GM23248 (cell line): ENCODE results near the gene FMO3. TPM values are rescaled to one million over a fixed set of nuclear protein-coding genes. Genes with fewer than 3 reads are reported as not detected.
A peak's percentile ranks its signal among the peaks of the same experiment; 100 is the strongest.

Experiments
- DNase-seq: peaks from one replicate; pipeline ENCODE4 v3.0.0-alpha.2; 2015
- H2AFZ ChIP-seq: fragments of 200-600 bp; sonication (generic); 2 replicates; pipeline ENCODE4 v1.6.1; 2016; ENCODE audit warnings: antibody characterized with exemption
- H3F3A ChIP-seq: fragments of 200-600 bp; sonication (generic); 2 replicates; pipeline ENCODE4 v1.6.1; 2016; ENCODE audit warnings: mild to moderate bottlenecking, antibody characterized with exemption, mixed run types; ENCODE audit not compliant: insufficient read depth
- H3K27ac ChIP-seq: fragments of 200-600 bp; sonication (generic); 2 replicates; pipeline ENCODE4 v1.5.1; 2016; ENCODE audit warnings: mild to moderate bottlenecking
- H3K27me3 ChIP-seq: fragments of 200-600 bp; sonication (generic); replicated peaks from 2 replicates; pipeline ENCODE4 v1.6.1; 2016; ENCODE audit warnings: mild to moderate bottlenecking; ENCODE audit not compliant: insufficient read depth
- H3K36me3 ChIP-seq: fragments of 200-600 bp; sonication (generic); 2 replicates; pipeline ENCODE4 v1.6.1; 2016; ENCODE audit warnings: low read depth, mild to moderate bottlenecking
- H3K4me1 ChIP-seq: fragments of 200-600 bp; sonication (generic); 2 replicates; pipeline ENCODE4 v1.6.1; 2016; ENCODE audit warnings: mild to moderate bottlenecking; ENCODE audit not compliant: insufficient read depth
- H3K4me2 ChIP-seq: fragments of 200-600 bp; sonication (generic); one replicate; pipeline ENCODE4 v1.6.1; 2016; ENCODE audit warnings: mild to moderate bottlenecking; ENCODE audit not compliant: unreplicated experiment
- H3K4me3 ChIP-seq: fragments of 200-600 bp; sonication (generic); 2 replicates; pipeline ENCODE4 v1.5.1; 2016; ENCODE audit warnings: mild to moderate bottlenecking
- H3K79me2 ChIP-seq: fragments of 200-600 bp; sonication (generic); 2 replicates; pipeline ENCODE4 v1.6.1; 2016; ENCODE audit warnings: mild to moderate bottlenecking; ENCODE audit not compliant: insufficient read depth
- H3K9ac ChIP-seq: fragments of 200-600 bp; sonication (generic); 2 replicates; pipeline ENCODE4 v1.6.1; 2016; ENCODE audit warnings: mild to moderate bottlenecking
- H3K9me2 ChIP-seq: fragments of 200-600 bp; sonication (generic); 2 replicates; pipeline ENCODE4 v1.6.1; 2016; ENCODE audit warnings: mixed run types, mild to moderate bottlenecking, moderate library complexity; ENCODE audit not compliant: insufficient read depth
- H3K9me3 ChIP-seq: fragments of 200-600 bp; sonication (generic); one replicate; pipeline ENCODE4 v1.6.1; 2017; ENCODE audit warnings: low read depth
- H4K20me1 ChIP-seq: fragments of 200-600 bp; sonication (generic); 2 replicates; pipeline ENCODE4 v1.6.0; 2016; ENCODE audit not compliant: insufficient read depth
- EZH2 ChIP-seq: fragments of 200-600 bp; sonication (generic); IDR thresholded peaks from 2 replicates; pipeline ENCODE4 v1.6.1; 2018; ENCODE audit warnings: antibody characterized with exemption, mild to moderate bottlenecking; ENCODE audit not compliant: insufficient read depth, poor library complexity, severe bottlenecking
- EZH2phosphoT487 ChIP-seq: fragments of 200-600 bp; sonication (generic); IDR thresholded peaks from 2 replicates; pipeline ENCODE4 v1.6.1; 2018; ENCODE audit warnings: antibody characterized with exemption, moderate library complexity, mild to moderate bottlenecking, low read depth; ENCODE audit not compliant: insufficient read depth
- WGBS, 2 experiments: methylation state at CpG; one replicate each; pipeline ENCODE4 v1.1.6; 2015 to 2017; ENCODE audit warnings: low lambda C conversion rate in 2 of 2, low coverage in 1 of 2; ENCODE audit errors: missing lambda C conversion rate in 2 of 2; 5-methylcytosine and 5-hydroxymethylcytosine counted together
- in situ Hi-C: fragments of 300-500 bp; cut with MboI; formaldehyde crosslinking; loops from 2 replicates; pipeline ENCODE4 v1.15.0; 2020
- polyA plus RNA-seq: library from polyadenylated mRNA; unstranded; fragments of >200 nt; fragmentation: Nextera tagmentation; extraction: Ambion mirVana; gene quantifications from 2 replicates; pipeline ENCODE4 v1.2.1, GENCODE V29; 2016
- total RNA-seq: library from RNA; depleted of rRNA; stranded (reverse); fragments of >200 nt; shearing (Covaris generic); gene quantifications from 2 replicates; pipeline ENCODE4 v1.2.3, GENCODE V29; 2014

FMO3 gene
- total and polyA plus RNA-seq, 2 experiments from 2014 or later, result not detected

DNA sequence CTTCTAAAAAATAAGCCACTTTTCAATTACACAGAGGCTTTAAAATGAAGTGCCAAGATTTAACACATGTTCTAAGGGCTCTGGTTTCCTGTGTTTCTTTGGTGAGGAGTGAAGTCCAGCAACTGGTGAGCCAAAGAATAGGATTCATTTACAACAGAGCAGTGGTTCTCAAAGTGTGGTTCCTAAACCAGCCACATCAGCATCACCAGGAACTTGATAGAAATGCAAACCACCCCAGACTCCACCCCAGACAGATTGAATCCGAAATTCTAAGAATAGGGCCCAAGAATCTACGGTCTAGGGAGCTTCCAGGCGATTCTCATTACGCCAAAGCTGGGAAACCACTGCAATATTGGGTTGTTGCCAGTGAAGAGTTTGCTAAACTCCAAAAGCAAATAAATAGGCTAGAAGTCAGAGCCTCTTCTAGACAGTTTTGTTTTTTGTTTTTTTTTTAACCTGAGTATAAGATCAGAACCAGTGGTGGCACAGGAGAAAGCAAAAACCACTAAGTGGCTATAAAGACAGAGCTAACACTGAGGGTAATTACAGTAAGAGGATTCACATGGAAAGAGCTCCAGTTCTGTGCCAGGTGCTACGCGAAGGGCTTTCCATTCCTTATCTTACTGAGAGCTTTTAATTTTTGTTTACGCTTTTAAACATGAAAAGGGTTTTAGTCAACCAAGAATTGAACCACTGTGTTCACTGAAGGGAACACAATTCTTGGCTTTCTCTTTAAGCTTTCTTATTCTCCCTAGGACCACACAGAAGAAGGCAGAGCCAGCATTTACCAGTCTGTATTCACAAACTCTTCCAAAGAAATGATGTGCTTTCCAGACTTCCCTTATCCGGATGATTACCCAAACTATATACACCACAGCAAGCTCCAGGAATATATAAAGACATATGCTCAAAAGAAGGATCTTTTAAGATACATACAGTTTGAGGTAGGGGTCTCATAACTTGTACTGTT is 52.0 kb downstream of the FMO3 start:
- no peaks in the 10 kb centered on the region for H3K9me2 ChIP-seq
- H2AFZ ChIP-seq, result peak overlapping the region; percentile 23; the same call in 1 of the 2 replicates
- WGBS, 2 experiments, result 29 to 31% methylated on average over 8 of the region's 8 CpGs
- no peaks in the 10 kb centered on the region for H3K79me2 ChIP-seq
- no peaks in the 10 kb centered on the region for H3K27me3 ChIP-seq
- peaks cover 18% of the 10 kb centered on the region for H3K4me1 ChIP-seq
- peak; percentile 58 for DNase-seq
- H3K4me3 ChIP-seq, result peak overlapping the region; percentile 20
- peak overlapping the region; percentile 69 for H3K4me2 ChIP-seq
- in situ Hi-C loops, result no loop called here
- H3K27ac ChIP-seq, result peak overlapping the region; percentile 52
- H3K9me3 ChIP-seq, result no peaks in the 10 kb centered on the region
- peaks cover 13% of the 10 kb centered on the region; the same call in 1 of the 2 replicates for H3F3A ChIP-seq
- H3K36me3 ChIP-seq, result no peaks in the 10 kb centered on the region
- peak overlapping the region; percentile 15; the same call in 1 of the 2 replicates for H3K9ac ChIP-seq
- TF ChIP-seq EZH2 (no peak), EZH2phosphoT487 (no peak)
- H4K20me1 ChIP-seq, result no peaks in the 10 kb centered on the region

GRCh38 chr1:171150156-171150555 is 59.5 kb downstream of the FMO3 start:
- no peak for TF ChIP-seq EZH2phosphoT487
- TF ChIP-seq EZH2, result no peak
- H3K9me3 ChIP-seq, result no peaks in the 10 kb centered on the region
- no peaks in the 10 kb centered on the region for H3F3A ChIP-seq
- no peaks in the 10 kb centered on the region for H3K9me2 ChIP-seq
- H3K4me2 ChIP-seq, result no peak overlapping the region
- no peak overlapping the region for H3K4me3 ChIP-seq
- H3K27ac ChIP-seq, result no peak overlapping the region
- no peaks in the 10 kb centered on the region for H3K27me3 ChIP-seq
- in situ Hi-C loops, result no loop called here
- no peaks in the 10 kb centered on the region for H3K36me3 ChIP-seq
- no peaks in the 10 kb centered on the region for H4K20me1 ChIP-seq
- H3K79me2 ChIP-seq, result no peaks in the 10 kb centered on the region
- no peak for DNase-seq
- H2AFZ ChIP-seq, result no peak overlapping the region
- H3K4me1 ChIP-seq, result no peaks in the 10 kb centered on the region
- no peak overlapping the region for H3K9ac ChIP-seq
- WGBS, 2 experiments, result 21 to 36% methylated on average over 1 of the region's 1 CpG

DNA sequence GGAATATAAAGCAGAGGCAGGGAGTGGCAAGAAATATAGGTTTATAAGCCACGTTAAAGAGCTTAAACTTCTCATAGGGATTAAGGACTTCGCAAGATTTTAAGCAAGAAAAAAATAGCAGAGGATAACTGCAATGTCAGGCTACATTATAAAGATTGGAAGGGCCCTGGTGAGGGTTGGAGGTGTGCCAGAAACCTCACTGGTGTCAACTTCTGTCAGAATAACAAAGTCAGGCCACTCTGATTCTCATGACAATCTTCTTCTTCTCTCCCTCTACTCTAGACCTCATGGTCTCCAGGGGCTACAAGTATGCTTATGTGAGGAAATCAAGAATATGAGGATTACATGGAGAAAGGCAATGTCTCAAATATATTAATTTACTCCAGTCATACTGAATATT is 61.8 kb downstream of the FMO3 start:
- no peak for DNase-seq
- Histone ChIP-seq H2AFZ (no peak overlapping the region), H3K9ac (no peak overlapping the region), H3K79me2 (no peaks in the 10 kb centered on the region), H3K27me3 (peaks cover 7% of the 10 kb centered on the region; the same call in 1 of the 2 replicates), H4K20me1 (no peaks in the 10 kb centered on the region), H3K4me3 (no peak overlapping the region), H3K4me2 (no peak overlapping the region), H3K27ac (no peak overlapping the region), H3K9me2 (no peaks in the 10 kb centered on the region), H3K9me3 (no peaks in the 10 kb centered on the region), H3F3A (no peaks in the 10 kb centered on the region), H3K36me3 (no peaks in the 10 kb centered on the region), H3K4me1 (no peaks in the 10 kb centered on the region)
- WGBS, 2 experiments, result 30 to 37% methylated on average over 2 of the region's 2 CpGs
- TF ChIP-seq EZH2 (no peak), EZH2phosphoT487 (no peak)
- in situ Hi-C loops, result no loop called here

DNA sequence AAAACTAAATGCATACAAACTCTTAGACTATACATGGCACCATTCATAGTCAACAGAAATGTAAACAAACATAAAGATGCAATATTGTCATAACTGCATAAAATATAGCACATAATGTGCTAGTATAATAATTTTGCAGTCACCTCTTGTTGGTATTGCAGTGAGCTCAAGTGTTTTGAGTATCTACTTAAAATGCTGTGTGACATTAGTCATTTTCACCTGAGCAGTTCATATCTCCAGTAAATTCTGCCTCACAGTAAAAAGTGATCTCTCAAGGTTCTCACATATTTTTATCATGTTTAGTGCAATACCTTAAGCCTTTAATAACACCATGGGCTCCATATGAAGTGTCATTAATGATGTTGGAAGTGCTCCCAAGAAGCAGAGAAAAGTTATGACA is 64.8 kb downstream of the FMO3 start:
- H3K9me2 ChIP-seq, result no peaks in the 10 kb centered on the region
- peaks cover 7% of the 10 kb centered on the region; the same call in 1 of the 2 replicates for H3K27me3 ChIP-seq
- H3K4me2 ChIP-seq, result no peak overlapping the region
- H3K79me2 ChIP-seq, result no peaks in the 10 kb centered on the region
- H2AFZ ChIP-seq, result no peak overlapping the region
- H3K9me3 ChIP-seq, result no peaks in the 10 kb centered on the region
- H3K4me1 ChIP-seq, result no peaks in the 10 kb centered on the region
- H3K9ac ChIP-seq, result no peak overlapping the region
- in situ Hi-C loops, result no loop called here
- H3K27ac ChIP-seq, result no peak overlapping the region
- no peaks in the 10 kb centered on the region for H4K20me1 ChIP-seq
- H3K36me3 ChIP-seq, result no peaks in the 10 kb centered on the region
- DNase-seq, result no peak
- H3F3A ChIP-seq, result no peaks in the 10 kb centered on the region
- H3K4me3 ChIP-seq, result no peak overlapping the region
- no peak for TF ChIP-seq EZH2
- no peak for TF ChIP-seq EZH2phosphoT487
